NCI-H1417 treated with DMSO at 0.1 percent for 48 hours (cell line): ENCODE data around the gene MED16.
"Not testable (repeated sequence)": the region's sequence is repeated elsewhere in the genome, so short reads cannot be mapped to it uniquely, and the experiment has no call there.

ENCODE experiments used
- DNase-seq: peaks from one replicate; lab custom pipeline; 2025; lab: John Stamatoyannopoulos, UW

Gene MED16

GRCh38 chr19:888581-889385 lies 4.2 kb downstream of the MED16 start:
- DNase-seq = no peak

GRCh38 chr19:887599-887998 lies 5.4 kb downstream of the MED16 start:
- DNase-seq = no peak

- DNase-seq = no peak
These were observed 5.9 kb downstream of the MED16 start for GRCh38 chr19:887072-887471.

- DNase-seq = no peak
These were observed 7.3 kb downstream of the MED16 start for GRCh38 chr19:885536-886224.

GRCh38 chr19:884420-885211 lies 8.4 kb downstream of the MED16 start:
- DNase-seq = no peak

- DNase-seq = peak; percentile 88
These were observed 9.3 kb downstream of the MED16 start for GRCh38 chr19:883661-884211.

- no peak for DNase-seq
These were observed 10.0 kb downstream of the MED16 start for GRCh38 chr19:882871-883497.

GRCh38 chr19:881385-882071 lies 11.5 kb downstream of the MED16 start:
- no peak for DNase-seq

GRCh38 chr19:879711-880438 lies 13.1 kb downstream of the MED16 start:
- DNase-seq = no peak

GRCh38 chr19:878751-879561 lies 14.0 kb downstream of the MED16 start:
- not testable (repeated sequence) for DNase-seq

- not testable (repeated sequence) for DNase-seq
These were observed 14.9 kb downstream of the MED16 start for GRCh38 chr19:877992-878660.

GRCh38 chr19:876780-877314 lies 16.1 kb downstream of the MED16 start:
- DNase-seq = no peak

GRCh38 chr19:876089-876488 lies 16.9 kb downstream of the MED16 start:
- DNase-seq = no peak

- DNase-seq = no peak
These were observed 17.6 kb downstream of the MED16 start for GRCh38 chr19:875265-875879.

- no peak for DNase-seq
These were observed 19.4 kb downstream of the MED16 start for GRCh38 chr19:873561-874041.

- DNase-seq = no peak
These were observed 19.9 kb downstream of the MED16 start for GRCh38 chr19:873084-873483.

GRCh38 chr19:872266-872951 lies 20.6 kb downstream of the MED16 start:
- no peak for DNase-seq
